GM12873 (cell line): ENCODE measurements around the gene GLIS2.

Source experiments
- CTCF ChIP-seq: IDR thresholded peaks from 2 replicates; pipeline ENCODE4 v1.5.1; 2012; ENCODE audit warnings: low read depth, mild to moderate bottlenecking, moderate library complexity, low read length, control low read depth; ENCODE audit not compliant: insufficient read depth; ENCODE audit errors: missing control alignments

Gene GLIS2

DNA sequence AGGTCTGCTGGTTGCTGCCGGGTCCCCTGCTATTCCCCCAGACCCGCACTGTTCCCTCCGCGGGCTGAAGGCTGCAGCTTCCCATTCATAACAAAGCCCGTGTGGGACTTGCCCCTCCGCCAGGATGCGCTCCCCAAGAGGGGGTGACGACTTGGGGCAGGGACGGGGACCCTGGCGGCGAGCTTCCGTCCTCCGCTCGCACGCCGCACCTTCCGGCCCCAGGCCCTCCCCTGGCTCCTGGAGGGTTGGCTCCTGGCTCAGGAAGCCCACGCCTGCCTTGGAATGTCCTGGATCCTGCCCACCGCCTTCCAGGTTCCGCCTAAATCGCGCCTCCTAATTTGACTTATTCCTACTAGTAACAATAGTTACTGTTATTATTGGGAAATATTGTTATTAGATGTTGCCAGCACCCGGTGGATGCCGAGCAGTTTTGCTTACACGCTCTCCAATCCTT lies 42.0 kb upstream of the GLIS2 start:
- TF ChIP-seq CTCF = peak; percentile 52

DNA sequence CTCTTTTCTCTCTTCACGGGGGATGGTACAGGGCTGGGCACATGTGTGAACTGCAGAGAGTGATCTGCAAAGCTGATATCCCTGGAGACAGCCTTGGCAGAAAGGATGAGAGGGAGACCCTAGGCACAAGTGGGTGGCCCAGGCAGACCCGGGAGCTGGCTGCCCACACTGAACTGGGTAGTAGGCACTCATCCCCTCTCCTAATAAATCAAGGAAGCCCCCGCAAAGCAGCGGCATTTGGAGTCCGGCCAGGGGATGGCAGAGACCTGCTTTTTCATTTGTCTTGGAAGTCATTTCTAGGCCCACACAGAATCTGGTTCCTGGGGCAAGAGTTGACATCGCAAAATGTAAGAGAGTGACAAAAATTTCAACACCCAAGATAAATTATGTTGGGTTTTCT lies 40.0 kb upstream of the GLIS2 start:
- TF ChIP-seq CTCF = no peak

DNA sequence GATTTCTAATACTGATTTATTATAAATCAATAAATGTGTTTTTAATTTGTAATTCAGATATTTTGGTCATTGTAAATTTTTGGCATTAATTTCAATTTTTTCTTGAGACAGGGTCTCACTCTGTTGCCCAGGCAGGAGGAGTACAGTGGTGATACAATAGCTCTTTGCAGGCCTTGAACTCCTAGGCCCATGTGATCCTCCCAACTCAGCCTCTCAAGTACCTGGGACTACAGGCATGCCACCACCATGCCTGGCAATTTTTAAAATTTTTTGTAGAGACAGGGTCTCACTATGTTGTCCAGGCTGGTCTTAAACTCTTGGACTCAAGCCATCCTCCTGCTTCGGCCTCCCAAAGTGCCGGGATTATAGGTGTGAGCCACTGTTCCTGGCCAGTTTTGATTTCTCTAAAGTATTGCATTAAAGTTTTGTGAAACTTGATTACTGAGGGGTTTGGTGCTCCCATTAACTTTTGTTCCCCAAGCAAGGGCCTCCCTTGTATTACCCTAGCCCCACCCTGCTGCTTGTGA lies 37.8 kb upstream of the GLIS2 start:
- no peak for TF ChIP-seq CTCF

DNA sequence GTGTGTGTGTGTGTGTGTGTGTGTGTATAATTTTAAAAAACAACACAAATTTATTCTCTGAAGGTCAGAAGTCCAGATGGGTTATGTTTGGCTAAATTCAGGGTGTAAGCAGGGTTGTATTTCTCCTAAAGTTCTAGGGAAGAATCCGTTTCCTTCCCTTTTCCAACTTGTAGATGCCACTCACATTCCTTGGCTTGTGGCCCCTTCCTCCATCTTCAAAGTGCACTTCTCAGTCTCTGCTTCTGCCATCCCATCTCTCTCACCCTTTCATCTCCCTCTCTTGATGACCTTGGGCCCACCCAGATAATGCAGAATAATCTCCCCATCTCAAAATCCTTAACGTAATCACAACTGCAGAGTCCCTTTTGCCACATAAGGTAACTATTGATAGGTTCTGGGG lies 35.2 kb upstream of the GLIS2 start:
- no peak for TF ChIP-seq CTCF

DNA sequence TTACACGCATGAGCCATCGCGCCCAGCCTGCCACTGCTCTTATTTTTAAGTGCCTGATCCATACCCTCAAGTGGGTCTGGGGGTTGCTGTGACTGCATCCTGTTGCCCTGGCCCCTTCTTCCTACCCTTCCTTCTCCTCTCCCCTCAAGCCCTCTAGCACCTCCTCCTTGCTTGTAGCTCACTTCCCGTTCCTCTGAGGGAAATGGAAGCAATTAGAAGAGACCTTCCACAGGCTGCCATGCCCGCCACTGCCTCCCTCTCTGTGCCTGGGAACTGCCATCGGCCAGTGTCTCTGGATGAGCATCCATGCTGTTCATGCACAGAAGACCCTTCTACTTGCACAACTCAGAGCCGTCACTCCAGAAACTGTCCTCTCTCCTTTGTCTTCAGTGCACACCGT lies 32.4 kb upstream of the GLIS2 start:
- no peak for TF ChIP-seq CTCF

DNA sequence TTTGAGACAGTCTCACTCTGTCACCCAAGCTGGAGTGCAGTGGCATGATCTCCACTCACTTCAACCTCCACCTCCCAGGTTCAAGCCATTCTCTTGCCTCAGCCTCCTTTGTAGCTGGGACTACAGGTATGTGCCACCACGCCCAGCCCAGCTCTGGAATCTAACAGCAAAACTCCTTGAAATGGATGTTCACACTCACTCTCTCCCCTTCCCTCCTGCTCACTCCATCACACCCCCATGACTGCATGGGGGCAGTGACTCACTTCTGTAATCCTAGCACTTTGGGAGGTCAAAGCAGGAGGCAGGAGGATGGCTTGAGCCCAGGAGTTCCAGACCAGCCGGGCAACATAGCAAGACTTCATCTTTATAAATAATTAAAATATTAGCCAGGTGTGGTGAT lies 31.9 kb upstream of the GLIS2 start:
- no peak for TF ChIP-seq CTCF

GRCh38 chr16:4285167-4285566 lies 30.7 kb upstream of the GLIS2 start:
- no peak for TF ChIP-seq CTCF
